ENCODE data around the gene SUN1.

- TF ChIP-seq, protein P1, sequence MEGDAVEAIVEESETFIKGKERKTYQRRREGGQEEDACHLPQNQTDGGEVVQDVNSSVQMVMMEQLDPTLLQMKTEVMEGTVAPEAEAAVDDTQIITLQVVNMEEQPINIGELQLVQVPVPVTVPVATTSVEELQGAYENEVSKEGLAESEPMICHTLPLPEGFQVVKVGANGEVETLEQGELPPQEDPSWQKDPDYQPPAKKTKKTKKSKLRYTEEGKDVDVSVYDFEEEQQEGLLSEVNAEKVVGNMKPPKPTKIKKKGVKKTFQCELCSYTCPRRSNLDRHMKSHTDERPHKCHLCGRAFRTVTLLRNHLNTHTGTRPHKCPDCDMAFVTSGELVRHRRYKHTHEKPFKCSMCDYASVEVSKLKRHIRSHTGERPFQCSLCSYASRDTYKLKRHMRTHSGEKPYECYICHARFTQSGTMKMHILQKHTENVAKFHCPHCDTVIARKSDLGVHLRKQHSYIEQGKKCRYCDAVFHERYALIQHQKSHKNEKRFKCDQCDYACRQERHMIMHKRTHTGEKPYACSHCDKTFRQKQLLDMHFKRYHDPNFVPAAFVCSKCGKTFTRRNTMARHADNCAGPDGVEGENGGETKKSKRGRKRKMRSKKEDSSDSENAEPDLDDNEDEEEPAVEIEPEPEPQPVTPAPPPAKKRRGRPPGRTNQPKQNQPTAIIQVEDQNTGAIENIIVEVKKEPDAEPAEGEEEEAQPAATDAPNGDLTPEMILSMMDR (IDR thresholded peaks at IDR 0.05): no peak
- TF ChIP-seq EP300 (IDR thresholded peaks at IDR 0.05) (no peak), POLR2A (IDR thresholded peaks at IDR 0.05) (no peak)
These were observed 11.9 kb upstream of the SUN1 start for GRCh38 chr7:820341-820740.
